K562 (cell line): Measurements from ENCODE around the gene MRGPRD. TPM values are rescaled to one million over a fixed set of nuclear protein-coding genes. Genes with fewer than 3 reads are reported as not detected.

Source experiments
- ATAC-seq: fragments of 200-7000 bp; cut with Tn5 transposase; 3 replicates; pipeline ENCODE4 v1.9.1; 2020; ENCODE audit warnings: moderate library complexity
- BruUV-seq: library from RNA; stranded (reverse); fragments of 400-500 nt; replicated peaks from 2 replicates; lab custom pipeline; 2021; lab: Mats Ljungman, UMichigan
- CTCF ChIA-PET: fragments of 300-600 bp; formaldehyde crosslinking; extraction: SDS; loops from one replicate; lab custom pipeline; 2021; ENCODE audit warnings: low intra/inter-chr PET ratio; lab: Yijun Ruan, JAX
- POLR2A ChIA-PET: fragments of 300-600, 350-650 bp; sonication (Branson Sonifier 250); formaldehyde crosslinking; extraction: SDS; loops from one replicate; lab custom pipeline; 2021; ENCODE audit warnings: antibody characterized with exemption, inconsistent platforms; lab: Yijun Ruan, JAX
- DNase-seq, 4 experiments: peaks; one replicate each; pipeline versions ENCODE4 v3.0.0 to v3.0.0-alpha.2; 2011 to 2018; ENCODE audit warnings: low spot score in 3 of 4, mixed read lengths in 3 of 4; ENCODE audit errors: extremely low read depth in 1 of 4
- FAIRE-seq: peaks from 2 replicates; lab custom pipeline; 2011; peaks lifted over from hg19 to GRCh38; lab: Jason Lieb, UNC
- H2AFZ ChIP-seq: 2 replicates; pipeline ENCODE4 v1.6.0; 2011; ENCODE audit warnings: low read depth, low read length, control low read depth, inconsistent platforms
- H3K27ac ChIP-seq: fragments of 200-600 bp; 3 replicates; pipeline ENCODE4 v1.8.0; 2011; ENCODE audit warnings: low read depth, mild to moderate bottlenecking, control low read depth, inconsistent platforms, low read length, moderate library complexity, mixed read lengths; ENCODE audit errors: extremely low read depth
- H3K27me3 ChIP-seq, 2 experiments: fragments of 300-600 bp in 1 of 2; 2 replicates in 1 of 2; 3 replicates in 1 of 2; pipeline versions ENCODE4 v1.6.0 to v1.8.0; 2011; ENCODE audit warnings: inconsistent platforms in 2 of 2, low read length in 2 of 2, mild to moderate bottlenecking in 1 of 2, mixed read lengths in 1 of 2, moderate library complexity in 1 of 2; ENCODE audit not compliant: control insufficient read depth in 2 of 2, insufficient read depth in 2 of 2
- H3K36me3 ChIP-seq: fragments of 300-600 bp; 3 replicates; pipeline ENCODE4 v1.8.0; 2011; ENCODE audit warnings: mild to moderate bottlenecking, low read length, inconsistent platforms; ENCODE audit not compliant: control insufficient read depth, insufficient read depth
- H3K4me1 ChIP-seq, 2 experiments: fragments of 200-600 bp in 1 of 2; replicated peaks in 1 of 2; 2 replicates in 1 of 2; 3 replicates in 1 of 2; pipeline versions ENCODE4 v1.5.1 to v1.8.0; 2011; ENCODE audit warnings: inconsistent platforms in 2 of 2, low read length in 2 of 2, mild to moderate bottlenecking in 1 of 2, mixed read lengths in 1 of 2, moderate library complexity in 1 of 2; ENCODE audit not compliant: control insufficient read depth in 2 of 2, insufficient read depth in 2 of 2
- H3K4me2 ChIP-seq: 2 replicates; pipeline ENCODE4 v1.6.1; 2011; ENCODE audit warnings: low read length, control low read depth, inconsistent platforms, mixed read lengths; ENCODE audit not compliant: insufficient read depth
- H3K4me3 ChIP-seq: fragments of 200-600 bp; sonication (generic), shearing (Covaris generic); 2 replicates; pipeline ENCODE4 v1.5.1; 2016; ENCODE audit warnings: control low read depth, inconsistent platforms
- H3K79me2 ChIP-seq: fragments of 200-600 bp; 3 replicates; pipeline ENCODE4 v1.8.0; 2011; ENCODE audit warnings: low read length, inconsistent platforms; ENCODE audit not compliant: control insufficient read depth, insufficient read depth
- H3K9ac ChIP-seq, 2 experiments: 2 replicates each; pipeline versions ENCODE4 v1.6.0 to v1.6.1; 2011; ENCODE audit warnings: low read depth in 2 of 2, low read length in 2 of 2, control low read depth in 1 of 2, inconsistent platforms in 1 of 2, mild to moderate bottlenecking in 1 of 2, mixed read lengths in 1 of 2; ENCODE audit not compliant: insufficient read depth in 1 of 2
- H3K9me1 ChIP-seq: one replicate; pipeline ENCODE4 v1.6.0; 2011; ENCODE audit warnings: inconsistent platforms, mild to moderate bottlenecking, low read length, moderate library complexity; ENCODE audit not compliant: control insufficient read depth, insufficient read depth
- H3K9me3 ChIP-seq: replicated peaks from 2 replicates; pipeline ENCODE4 v1.5.1; 2011; ENCODE audit warnings: low read depth, low read length, inconsistent platforms; ENCODE audit not compliant: control insufficient read depth, insufficient read depth
- H4K20me1 ChIP-seq: replicated peaks from 2 replicates; pipeline ENCODE4 v1.6.1; 2011; ENCODE audit warnings: low read length, inconsistent platforms, mixed read lengths; ENCODE audit not compliant: control insufficient read depth, insufficient read depth
- CHD2 ChIP-seq: IDR thresholded peaks from 2 replicates; pipeline ENCODE4 v1.6.1; 2011; ENCODE audit warnings: low read depth, low read length
- DDX20 ChIP-seq: fragments of 450-650 bp; IDR thresholded peaks from 2 replicates; pipeline ENCODE4 v1.6.1; 2016; ENCODE audit warnings: missing genetic modification characterization, low read depth, mild to moderate bottlenecking, missing compliant biosample characterization, moderate library complexity
- GTF2A2 ChIP-seq: IDR thresholded peaks from 2 replicates; pipeline ENCODE4 v1.6.1; 2016; ENCODE audit warnings: mild to moderate bottlenecking, missing genetic modification characterization, missing compliant biosample characterization
- MEF2A ChIP-seq: IDR thresholded peaks from 2 replicates; pipeline ENCODE4 v1.6.1; 2011; ENCODE audit warnings: low read depth, mild to moderate bottlenecking, low read length, moderate library complexity; ENCODE audit not compliant: control insufficient read depth
- NELFE ChIP-seq: IDR thresholded peaks from 2 replicates; pipeline ENCODE4 v1.6.1; 2011; ENCODE audit warnings: mild to moderate bottlenecking; ENCODE audit not compliant: insufficient read depth, insufficient read length
- OTX1 ChIP-seq: fragments of 450-650 bp; formaldehyde crosslinking; IDR thresholded peaks from 2 replicates; pipeline ENCODE4 v1.4.0; 2022; ENCODE audit warnings: mild to moderate bottlenecking
- PHF20 ChIP-seq: fragments of 450-650 bp; IDR thresholded peaks from 2 replicates; pipeline ENCODE4 v1.6.1; 2018; ENCODE audit not compliant: partially characterized antibody
- PTBP1 ChIP-seq: fragments of 200-400 bp; formaldehyde crosslinking; IDR thresholded peaks from 2 replicates; pipeline ENCODE4 v1.6.1; 2017; ENCODE audit warnings: low read depth, low read length
- RNF2 ChIP-seq: sonication (generic); IDR thresholded peaks from 2 replicates; pipeline ENCODE4 v1.6.1; 2016
- SLC30A9 ChIP-seq: fragments of 250-450 bp; sonication (Bioruptor Pico); IDR thresholded peaks from 2 replicates; pipeline ENCODE4 v1.8.0; 2022; ENCODE audit warnings: mild to moderate bottlenecking, moderate library complexity
- ZNF239 ChIP-seq: fragments of 250-450 bp; sonication (Bioruptor Pico); IDR thresholded peaks from 2 replicates; pipeline ENCODE4 v1.4.0; 2020; ENCODE audit warnings: mild to moderate bottlenecking
- ZNF324 ChIP-seq: fragments of 250-450 bp; sonication (Bioruptor Pico); IDR thresholded peaks from 2 replicates; pipeline ENCODE4 v1.4.0; 2020; ENCODE audit warnings: mild to moderate bottlenecking
- WGBS: fragments of 100-300 bp; shearing (Covaris generic); methylation state at CpG from one replicate; pipeline ENCODE4 v1.1.6; 2016; ENCODE audit warnings: low coverage, mixed read lengths; ENCODE audit not compliant: insufficient coverage; ENCODE audit errors: missing lambda C conversion rate; 5-methylcytosine and 5-hydroxymethylcytosine counted together
- in situ Hi-C: fragments of 300-500 bp; cut with MboI; formaldehyde crosslinking; loops from 4 replicates; pipeline ENCODE4 v1.15.0; 2018; ENCODE audit warnings: inconsistent platforms, mixed read lengths
- intact Hi-C: fragments of 100-400 bp; cut with micrococcal nuclease; formaldehyde crosslinking; loops from 2 replicates; pipeline ENCODE4 v1.14.2; 2022
- polyA plus RNA-seq, 8 experiments: library from polyadenylated mRNA; depleted of rRNA in 4 of 8; stranded (reverse) in 5 of 8; unstranded in 3 of 8; fragments of >200 nt; fragmentation: Nextera tagmentation in 2 of 8; fragmentation: Illumina TruSeq in 1 of 8; extraction: Ambion mirVana in 2 of 8; extraction: Trizol in 1 of 8; gene quantifications; 2 replicates each; pipeline versions ENCODE4 v1.2.1 to v1.2.3, GENCODE V29; 2011 to 2014; ENCODE audit warnings: inconsistent platforms in 1 of 8, missing spikeins in 1 of 8
- total RNA-seq, 7 experiments: library from RNA; depleted of rRNA in 6 of 7; stranded (reverse); fragments of >200 nt in 6 of 7; fragmentation: Illumina TruSeq in 2 of 7; extraction: Trizol in 2 of 7; gene quantifications; 2 replicates each; pipeline versions ENCODE4 v1.2.1 to v1.2.3, GENCODE V29; 2011 to 2021; ENCODE audit warnings: low replicate concordance in 1 of 7
- TF ChIP-seq, protein P1 (sequence below): fragments of 450-650 bp; conservative IDR thresholded peaks from 2 replicates; pipeline ENCODE4 v1.6.1; 2016; ENCODE audit warnings: missing genetic modification characterization, low read depth, mild to moderate bottlenecking, control low read depth, missing compliant biosample characterization
- TF ChIP-seq, protein P2 (sequence below): sonication (generic); formaldehyde crosslinking; IDR thresholded peaks from 2 replicates; pipeline ENCODE4 v1.8.0; 2022; ENCODE audit warnings: mild to moderate bottlenecking, low read depth, missing genetic modification reagents
- TF ChIP-seq, protein P3 (sequence below): fragments of 450-650 bp; formaldehyde crosslinking; IDR thresholded peaks from 2 replicates; pipeline ENCODE4 v1.4.0; 2020; ENCODE audit warnings: mild to moderate bottlenecking, moderate library complexity

The MRGPRD gene
- total and polyA plus RNA-seq, 9 of the 15 experiments (the other 6 are each of a cell fraction or from before 2014, with no cell fraction given), result not detected

DNA sequence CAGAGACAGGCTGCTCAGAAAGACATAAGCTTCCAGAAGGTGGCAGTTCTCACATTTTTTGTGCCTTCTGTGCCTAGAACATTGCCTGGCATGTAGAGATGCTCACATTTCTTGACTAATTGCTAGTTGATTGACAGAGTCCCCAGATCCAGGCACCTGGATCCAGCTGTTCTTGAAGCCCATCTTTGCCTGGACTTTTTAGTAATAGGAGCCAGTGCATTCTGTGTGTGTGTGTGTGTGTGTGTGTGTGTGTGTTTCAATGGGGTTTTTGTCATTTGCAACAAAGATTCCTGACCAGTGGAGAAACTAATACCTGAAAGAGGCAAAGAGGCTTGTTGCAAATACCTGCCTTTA is 17.2 kb upstream of the MRGPRD start (continued):
- TF ChIP-seq, protein P1, sequence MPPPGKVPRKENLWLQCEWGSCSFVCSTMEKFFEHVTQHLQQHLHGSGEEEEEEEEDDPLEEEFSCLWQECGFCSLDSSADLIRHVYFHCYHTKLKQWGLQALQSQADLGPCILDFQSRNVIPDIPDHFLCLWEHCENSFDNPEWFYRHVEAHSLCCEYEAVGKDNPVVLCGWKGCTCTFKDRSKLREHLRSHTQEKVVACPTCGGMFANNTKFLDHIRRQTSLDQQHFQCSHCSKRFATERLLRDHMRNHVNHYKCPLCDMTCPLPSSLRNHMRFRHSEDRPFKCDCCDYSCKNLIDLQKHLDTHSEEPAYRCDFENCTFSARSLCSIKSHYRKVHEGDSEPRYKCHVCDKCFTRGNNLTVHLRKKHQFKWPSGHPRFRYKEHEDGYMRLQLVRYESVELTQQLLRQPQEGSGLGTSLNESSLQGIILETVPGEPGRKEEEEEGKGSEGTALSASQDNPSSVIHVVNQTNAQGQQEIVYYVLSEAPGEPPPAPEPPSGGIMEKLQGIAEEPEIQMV (tag), result no peak
- TF ChIP-seq, protein P2, sequence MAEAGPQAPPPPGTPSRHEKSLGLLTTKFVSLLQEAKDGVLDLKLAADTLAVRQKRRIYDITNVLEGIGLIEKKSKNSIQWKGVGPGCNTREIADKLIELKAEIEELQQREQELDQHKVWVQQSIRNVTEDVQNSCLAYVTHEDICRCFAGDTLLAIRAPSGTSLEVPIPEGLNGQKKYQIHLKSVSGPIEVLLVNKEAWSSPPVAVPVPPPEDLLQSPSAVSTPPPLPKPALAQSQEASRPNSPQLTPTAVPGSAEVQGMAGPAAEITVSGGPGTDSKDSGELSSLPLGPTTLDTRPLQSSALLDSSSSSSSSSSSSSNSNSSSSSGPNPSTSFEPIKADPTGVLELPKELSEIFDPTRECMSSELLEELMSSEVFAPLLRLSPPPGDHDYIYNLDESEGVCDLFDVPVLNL (CRISPR knock-in tag), result no peak

DNA sequence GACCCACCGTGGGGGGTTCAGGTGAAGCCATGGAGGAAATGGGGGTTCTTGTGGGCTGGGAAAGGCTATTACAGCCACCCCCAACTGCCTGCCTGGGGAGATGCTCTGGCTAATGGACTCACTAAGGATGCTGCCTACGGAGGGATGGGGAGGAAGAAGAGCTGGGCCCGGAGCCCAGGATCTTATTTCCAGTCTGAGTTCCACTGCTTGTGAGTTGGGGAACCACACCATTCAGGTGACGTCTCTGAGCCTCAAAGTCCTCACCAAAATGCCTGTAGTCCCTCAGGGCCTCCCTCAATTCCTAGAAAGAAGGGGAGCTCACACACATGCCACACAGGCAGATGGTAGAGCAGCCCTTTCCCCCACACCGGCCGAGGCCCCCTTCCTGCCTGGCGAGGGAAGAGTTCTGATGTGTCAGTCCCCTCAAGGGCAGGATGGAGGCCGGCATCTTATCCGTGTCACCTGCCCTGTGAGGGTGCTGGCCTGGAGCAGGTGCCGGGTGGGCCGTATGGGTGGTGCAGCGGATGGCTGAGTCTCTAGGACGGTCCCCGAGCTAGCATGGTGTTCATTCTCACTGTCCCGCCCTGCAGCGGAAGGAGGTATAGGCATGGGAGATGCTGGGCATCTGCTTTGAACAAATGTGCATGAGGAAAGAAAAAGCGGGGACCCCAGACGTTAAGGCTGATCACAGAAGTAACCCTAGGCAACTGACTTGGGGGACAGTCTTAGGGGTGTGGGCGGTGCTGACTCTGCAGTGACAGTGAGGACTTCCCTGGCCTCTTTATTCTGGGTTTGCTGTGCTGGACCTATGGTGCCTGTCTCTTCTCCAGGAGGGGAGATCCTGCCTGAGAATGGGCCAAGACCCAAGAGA is 16.6 kb upstream of the MRGPRD start:
- no peak for DNase-seq
- Histone ChIP-seq H3K4me1 (peaks cover 0 to 7% of the 10 kb centered on the region in 2 experiments; a peak in 3 of 5 replicates), H3K4me3 (no peak overlapping the region), H3K9me3 (no peaks in the 10 kb centered on the region), H3K79me2 (no peaks in the 10 kb centered on the region), H3K9ac (no peak overlapping the region), H3K27ac (no peak overlapping the region), H3K36me3 (no peaks in the 10 kb centered on the region), H2AFZ (no peak overlapping the region), H3K9me1 (no peaks in the 10 kb centered on the region), H4K20me1 (peaks cover 7% of the 10 kb centered on the region; the same call in 1 of the 2 replicates), H3K27me3 (peaks cover 59 to 92% of the 10 kb centered on the region in 2 experiments), H3K4me2 (no peak overlapping the region)
- no peak for TF ChIP-seq RNF2
- TF ChIP-seq CHD2, result no peak
- no peak for TF ChIP-seq PTBP1
- TF ChIP-seq SLC30A9, result no peak
- no peak for TF ChIP-seq MEF2A
- no peak for TF ChIP-seq DDX20 (tag)
- TF ChIP-seq OTX1 (CRISPR knock-in tag), result no peak
- TF ChIP-seq ZNF239 (CRISPR knock-in tag), result no peak
- TF ChIP-seq PHF20, result no peak
- TF ChIP-seq NELFE, result no peak
- no peak for TF ChIP-seq ZNF324
- TF ChIP-seq, protein P3, sequence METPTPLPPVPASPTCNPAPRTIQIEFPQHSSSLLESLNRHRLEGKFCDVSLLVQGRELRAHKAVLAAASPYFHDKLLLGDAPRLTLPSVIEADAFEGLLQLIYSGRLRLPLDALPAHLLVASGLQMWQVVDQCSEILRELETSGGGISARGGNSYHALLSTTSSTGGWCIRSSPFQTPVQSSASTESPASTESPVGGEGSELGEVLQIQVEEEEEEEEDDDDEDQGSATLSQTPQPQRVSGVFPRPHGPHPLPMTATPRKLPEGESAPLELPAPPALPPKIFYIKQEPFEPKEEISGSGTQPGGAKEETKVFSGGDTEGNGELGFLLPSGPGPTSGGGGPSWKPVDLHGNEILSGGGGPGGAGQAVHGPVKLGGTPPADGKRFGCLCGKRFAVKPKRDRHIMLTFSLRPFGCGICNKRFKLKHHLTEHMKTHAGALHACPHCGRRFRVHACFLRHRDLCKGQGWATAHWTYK, result no peak
- no peak for TF ChIP-seq GTF2A2 (tag)
- no TSS peak for BruUV-seq
- in situ Hi-C loops (no loop called here), intact Hi-C loops (no loop called here)
- no peak for ATAC-seq
- no peak for FAIRE-seq
- CTCF ChIA-PET, result no interaction called here
- POLR2A ChIA-PET, result interaction anchor here (1.2 kb wide), 1 partner anchor 13 kb away, joined by 5 read pairs; no protein-coding TSS in a partner anchor
- WGBS, result 17% methylated on average over 13 of the region's 19 CpGs
